A673 (cell line): ENCODE measurements around the gene STK38L. TPM values are rescaled to one million over a fixed set of nuclear protein-coding genes. Genes with fewer than 3 reads are reported as not detected.

Experiments
- BruUV-seq: library from RNA; stranded (reverse); fragments of 400-500 nt; replicated peaks from 2 replicates; lab custom pipeline; 2021; lab: Mats Ljungman, UMichigan
- CTCF ChIA-PET: fragments of 300-600 bp; sonication (Branson Sonifier 250); formaldehyde crosslinking; loops from one replicate; lab custom pipeline; 2022; ENCODE audit warnings: antibody characterized with exemption; lab: Charles Lee
- POLR2A ChIA-PET: fragments of 300-600 bp; sonication (Branson Sonifier 250); formaldehyde crosslinking; loops from one replicate; lab custom pipeline; 2022; ENCODE audit warnings: antibody characterized with exemption; ENCODE audit not compliant: low non-redundant PET; lab: Charles Lee
- DNase-seq: peaks from one replicate; pipeline ENCODE4 v3.0.0-alpha.2; 2015; ENCODE audit warnings: low spot score
- H3K27ac ChIP-seq: fragments of 200-600 bp; sonication (generic); 2 replicates; pipeline ENCODE4 v1.5.1; 2016; ENCODE audit warnings: mixed run types, low read depth, mild to moderate bottlenecking, mixed read lengths, antibody characterized with exemption, low read length; ENCODE audit not compliant: poor library complexity, severe bottlenecking
- H3K27me3 ChIP-seq: fragments of 200-600 bp; sonication (generic); replicated peaks from 2 replicates; pipeline ENCODE4 v1.6.1; 2017; ENCODE audit warnings: mixed run types, low read depth, mild to moderate bottlenecking, mixed read lengths, antibody characterized with exemption, low read length; ENCODE audit not compliant: insufficient read depth, poor library complexity
- H3K36me3 ChIP-seq: fragments of 200-600 bp; sonication (generic); 2 replicates; pipeline ENCODE4 v1.6.1; 2016; ENCODE audit warnings: mixed run types, mild to moderate bottlenecking, mixed read lengths, antibody characterized with exemption, low read length; ENCODE audit not compliant: insufficient read depth, poor library complexity, severe bottlenecking
- H3K4me1 ChIP-seq: fragments of 200-600 bp; sonication (generic); 2 replicates; pipeline ENCODE4 v1.6.1; 2017; ENCODE audit warnings: mixed run types, mild to moderate bottlenecking, mixed read lengths, antibody characterized with exemption, low read length; ENCODE audit not compliant: insufficient read depth, poor library complexity, severe bottlenecking
- H3K4me3 ChIP-seq: fragments of 200-600 bp; sonication (generic); 2 replicates; pipeline ENCODE4 v1.5.1; 2016; ENCODE audit warnings: low read depth, mixed run types, mild to moderate bottlenecking, mixed read lengths, low read length; ENCODE audit not compliant: poor library complexity, severe bottlenecking
- H3K9me3 ChIP-seq: fragments of 200-600 bp; sonication (generic); 2 replicates; pipeline ENCODE4 v1.6.1; 2016; ENCODE audit warnings: mixed run types, low read depth, mild to moderate bottlenecking, mixed read lengths, antibody characterized with exemption, low read length; ENCODE audit not compliant: poor library complexity, severe bottlenecking
- CTCF ChIP-seq: fragments of 300-800, 200-600 bp; sonication (generic); conservative IDR thresholded peaks from 2 replicates; pipeline ENCODE4 v1.5.1; 2017; ENCODE audit warnings: low read depth, mild to moderate bottlenecking, antibody characterized with exemption, low read length, moderate library complexity, mixed read lengths
- EZH2 ChIP-seq: fragments of 200-600 bp; sonication (generic); IDR thresholded peaks from 2 replicates; pipeline ENCODE4 v1.6.1; 2017; ENCODE audit warnings: borderline replicate concordance, low read depth, mild to moderate bottlenecking, mixed read lengths, antibody characterized with exemption, low read length; ENCODE audit not compliant: poor library complexity, severe bottlenecking
- intact Hi-C: fragments of 100-400 bp; cut with micrococcal nuclease; formaldehyde crosslinking; loops from one replicate; pipeline ENCODE4 v1.10.0; 2022; ENCODE audit not compliant: unreplicated experiment
- total RNA-seq: library from RNA; stranded (reverse); gene quantifications from 2 replicates; pipeline ENCODE4 v1.2.3, GENCODE V29; 2021

Gene STK38L
- total RNA-seq, 1 experiment from 2014 or later: 21.0 TPM

DNA sequence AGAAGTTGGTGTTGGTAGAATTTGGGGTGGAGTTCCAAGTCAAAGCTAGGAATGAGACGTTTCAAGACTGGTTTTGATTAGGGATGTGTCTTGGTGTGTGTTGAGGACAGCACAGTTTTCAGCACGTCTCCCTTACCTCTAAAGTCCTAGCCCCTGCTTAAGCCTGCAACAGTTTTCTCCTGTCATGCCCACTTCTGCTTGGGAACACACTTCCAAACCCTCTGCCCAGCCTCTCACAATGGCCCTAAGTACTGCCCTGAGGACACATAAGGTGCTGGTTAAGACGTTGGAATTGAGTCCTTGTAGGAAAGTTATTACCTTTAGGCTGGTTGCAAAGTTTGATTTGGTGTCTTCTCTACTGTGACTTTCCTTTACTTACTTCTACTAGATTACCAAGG, 87.8 kb downstream of the STK38L start:
- ChIA-PET CTCF (no interaction called here), POLR2A (interaction anchor here (0.8 kb wide), 1 partner anchor 68 kb away, joined by 3 read pairs; no protein-coding TSS in a partner anchor)
- Histone ChIP-seq H3K36me3 (no peaks in the 10 kb centered on the region), H3K4me3 (no peak overlapping the region), H3K27ac (no peak overlapping the region), H3K27me3 (no peaks in the 10 kb centered on the region), H3K4me1 (no peaks in the 10 kb centered on the region), H3K9me3 (no peaks in the 10 kb centered on the region)
- DNase-seq: no peak
- TF ChIP-seq CTCF (no peak), EZH2 (no peak)
- intact Hi-C loops: no loop called here
- BruUV-seq: no TSS peak

DNA sequence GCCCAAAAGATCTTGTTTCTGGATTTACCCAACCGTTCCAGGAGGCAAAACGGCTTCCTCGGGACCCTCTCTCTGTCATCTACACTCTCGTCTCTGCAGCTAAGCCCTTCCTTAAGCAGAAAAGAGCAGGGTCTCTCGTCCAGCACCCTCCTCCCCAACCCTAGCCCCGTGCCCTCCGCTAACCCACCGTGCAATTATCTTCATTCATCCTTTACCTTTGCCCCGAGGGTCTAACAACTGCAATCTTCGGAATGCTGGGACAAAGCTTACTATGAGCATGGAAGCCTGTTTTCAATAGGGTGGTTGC, 88.3 kb downstream of the STK38L start:
- Histone ChIP-seq H3K27ac (no peak overlapping the region), H3K36me3 (no peaks in the 10 kb centered on the region), H3K9me3 (no peaks in the 10 kb centered on the region), H3K27me3 (no peaks in the 10 kb centered on the region), H3K4me1 (no peaks in the 10 kb centered on the region), H3K4me3 (peak overlapping the region; percentile 65)
- intact Hi-C loops: no loop called here
- POLR2A ChIA-PET: interaction anchor here (0.8 kb wide), 1 partner anchor 67 kb away, joined by 3 read pairs; no protein-coding TSS in a partner anchor
- CTCF ChIA-PET: interaction anchor here (0.7 kb wide), 1 partner anchor 10 kb away, joined by 3 read pairs; no protein-coding TSS in a partner anchor
- TF ChIP-seq CTCF (no peak), EZH2 (no peak)
- no TSS peak for BruUV-seq
- DNase-seq: no peak

DNA sequence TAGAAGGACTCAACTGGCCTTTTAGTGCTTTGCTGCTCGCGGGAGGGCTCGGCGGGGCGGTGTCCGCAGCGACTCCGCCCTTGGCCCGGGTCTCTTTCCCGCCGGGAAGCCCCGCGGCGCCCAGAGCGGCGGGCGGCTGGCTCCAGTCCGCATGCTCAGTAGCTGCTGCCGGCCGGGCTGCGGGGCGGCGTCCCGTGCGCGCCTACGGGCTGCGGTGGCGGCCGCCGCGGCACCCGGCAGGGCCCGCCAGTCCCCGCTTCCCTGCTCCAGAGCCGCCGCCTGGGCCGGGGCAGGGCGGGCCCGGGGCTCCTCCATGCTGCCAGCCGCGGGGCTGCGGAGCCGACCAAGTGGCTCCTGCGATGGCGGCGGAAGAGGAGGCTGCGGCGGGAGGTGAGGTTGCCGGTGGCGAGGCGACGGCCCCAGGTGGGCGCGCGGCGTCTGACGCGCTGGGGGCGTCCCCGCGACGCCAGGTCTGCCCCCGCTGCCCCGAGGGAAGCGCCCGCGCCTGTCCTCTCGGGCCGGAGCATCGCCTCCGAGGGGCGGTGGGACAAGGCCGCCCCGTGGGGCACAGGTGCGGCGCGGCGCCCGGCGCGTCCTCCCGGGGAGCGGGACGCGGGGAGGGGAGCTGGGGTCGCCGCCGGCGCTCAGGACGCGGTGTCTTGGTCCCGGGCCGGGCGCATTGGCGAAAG, 88.8 kb downstream of the STK38L start, which contains the start of gene BMAL2:
Gene BMAL2, plus strand, starts transcription at position 123 of the 689 bp plus-strand sequence. Its CDS starts 237 bp downstream, at position 360.
- no peaks in the 10 kb centered on the region for H3K4me1 ChIP-seq
- TF ChIP-seq CTCF (no peak), EZH2 (no peak)
- H3K27me3 ChIP-seq: no peaks in the 10 kb centered on the region
- CTCF ChIA-PET: interaction anchor here (0.7 kb wide), 1 partner anchor 9 kb away, joined by 3 read pairs; no protein-coding TSS in a partner anchor
- H3K9me3 ChIP-seq: no peaks in the 10 kb centered on the region
- H3K4me3 ChIP-seq: peak within 1 kb of the TSS; percentile 65
- no TSS peak for BruUV-seq
- DNase-seq: peak; percentile 60
- no peaks in the 10 kb centered on the region for H3K36me3 ChIP-seq
- POLR2A ChIA-PET: interaction anchor here (0.8 kb wide), 1 partner anchor 67 kb away, joined by 3 read pairs; no protein-coding TSS in a partner anchor
- H3K27ac ChIP-seq: no peak within 1 kb of the TSS
- intact Hi-C loops: no loop called here
